Hematopoietic multipotent progenitor cell treated with erythropoietin and hydrocortisone succinate and interleukin-3 and kit ligand, for 8 days (in vitro differentiated cells): ENCODE measurements around the gene MAST2.
"Not testable (repeated sequence)": the region's sequence is repeated elsewhere in the genome, so short reads cannot be mapped to it uniquely, and the experiment has no call there.

ENCODE experiments used
- DNase-seq: peaks from one replicate; pipeline ENCODE4 v3.0.0-alpha.2; 2015

Gene MAST2

GRCh38 chr1:46030876-46031660 is 227.7 kb downstream of the MAST2 start:
- no peak for DNase-seq

DNA sequence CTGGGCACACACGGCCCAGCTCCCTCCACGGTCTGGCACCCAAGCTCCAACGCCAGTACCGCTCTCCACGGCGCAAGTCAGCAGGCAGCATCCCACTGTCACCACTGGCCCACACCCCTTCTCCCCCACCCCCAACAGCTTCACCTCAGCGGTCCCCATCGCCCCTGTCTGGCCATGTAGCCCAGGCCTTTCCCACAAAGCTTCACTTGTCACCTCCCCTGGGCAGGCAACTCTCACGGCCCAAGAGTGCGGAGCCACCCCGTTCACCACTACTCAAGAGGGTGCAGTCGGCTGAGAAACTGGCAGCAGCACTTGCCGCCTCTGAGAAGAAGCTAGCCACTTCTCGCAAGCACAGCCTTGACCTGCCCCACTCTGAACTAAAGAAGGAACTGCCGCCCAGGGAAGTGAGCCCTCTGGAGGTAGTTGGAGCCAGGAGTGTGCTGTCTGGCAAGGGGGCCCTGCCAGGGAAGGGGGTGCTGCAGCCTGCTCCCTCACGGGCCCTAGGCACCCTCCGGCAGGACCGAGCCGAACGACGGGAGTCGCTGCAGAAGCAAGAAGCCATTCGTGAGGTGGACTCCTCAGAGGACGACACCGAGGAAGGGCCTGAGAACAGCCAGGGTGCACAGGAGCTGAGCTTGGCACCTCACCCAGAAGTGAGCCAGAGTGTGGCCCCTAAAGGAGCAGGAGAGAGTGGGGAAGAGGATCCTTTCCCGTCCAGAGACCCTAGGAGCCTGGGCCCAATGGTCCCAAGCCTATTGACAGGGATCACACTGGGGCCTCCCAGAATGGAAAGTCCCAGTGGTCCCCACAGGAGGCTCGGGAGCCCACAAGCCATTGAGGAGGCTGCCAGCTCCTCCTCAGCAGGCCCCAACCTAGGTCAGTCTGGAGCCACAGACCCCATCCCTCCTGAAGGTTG is 231.4 kb downstream of the MAST2 start:
- no peak for DNase-seq

GRCh38 chr1:46036894-46037839 is 233.8 kb downstream of the MAST2 start:
- peak; percentile 80 for DNase-seq

DNA sequence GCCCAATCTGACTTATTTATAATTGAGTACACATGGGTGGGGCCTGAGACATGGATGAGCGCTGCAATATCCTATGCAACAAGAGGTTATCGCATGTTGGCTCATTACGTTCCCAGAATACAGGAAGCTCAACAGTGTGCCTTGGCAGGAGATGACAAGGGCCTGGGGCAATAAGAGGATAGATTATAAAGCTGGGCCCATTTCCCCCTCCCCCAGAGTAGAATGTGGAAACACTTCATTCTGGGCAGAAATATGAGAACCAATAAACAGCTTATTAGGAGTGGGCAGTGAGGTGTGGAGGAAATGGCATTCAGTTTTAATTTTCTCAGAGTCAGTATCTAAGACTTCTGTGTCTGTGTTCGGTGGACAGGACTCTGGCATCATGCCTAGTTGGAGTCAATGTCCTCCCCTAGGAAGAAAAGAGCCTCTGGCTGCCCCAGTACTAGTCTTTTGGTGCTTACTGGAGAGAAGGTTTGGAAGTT is 236.2 kb downstream of the MAST2 start:
- no peak for DNase-seq

DNA sequence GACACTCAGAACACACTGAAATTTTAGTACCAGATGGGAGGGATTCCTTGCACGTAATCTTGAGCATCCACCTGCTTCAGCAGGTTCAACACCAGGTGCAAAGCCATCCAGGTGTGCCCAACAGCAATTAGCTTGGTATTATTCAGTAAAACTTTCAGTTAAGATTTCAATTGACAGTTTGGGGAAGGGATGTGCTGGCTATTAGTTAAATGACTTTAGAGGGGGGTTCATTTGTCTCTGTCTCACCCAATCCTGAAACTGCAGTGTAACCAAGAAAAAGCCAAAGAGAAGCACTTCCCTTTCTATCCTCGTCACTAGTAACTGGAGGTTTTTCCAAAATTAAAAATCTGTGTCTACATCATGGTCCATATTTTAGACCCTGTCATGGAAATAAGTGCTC is 238.1 kb downstream of the MAST2 start:
- DNase-seq, result no peak

- DNase-seq, result no peak
These were observed 238.6 kb downstream of the MAST2 start for GRCh38 chr1:46041974-46042373.

DNA sequence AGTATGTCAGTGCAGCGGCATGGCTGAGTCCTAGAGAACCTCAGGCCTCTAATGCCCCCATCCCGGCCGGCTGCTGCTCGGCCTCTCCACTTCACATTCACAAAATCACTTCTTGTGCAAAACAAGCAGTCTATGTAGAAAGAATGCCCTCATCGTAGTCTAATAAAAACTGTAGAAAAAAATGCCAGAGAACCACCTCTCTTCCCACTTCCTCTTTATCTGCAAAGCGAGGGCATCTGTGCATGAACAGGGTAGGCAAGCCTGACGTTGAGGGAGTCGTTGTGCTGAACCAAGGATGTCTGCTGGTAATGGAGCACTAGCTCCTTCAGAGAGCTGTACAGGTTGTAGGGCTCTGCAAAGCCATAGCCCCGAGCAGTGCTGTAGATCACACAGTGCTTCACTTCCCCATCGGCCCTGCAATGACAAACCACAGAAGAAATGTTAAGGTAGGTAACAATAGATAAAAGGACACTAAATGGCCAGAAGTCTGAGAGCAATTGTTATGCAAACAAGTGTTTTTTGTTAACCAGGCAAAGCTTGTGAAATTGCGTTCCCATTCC is 240.1 kb downstream of the MAST2 start:
- DNase-seq, result peak; percentile 10

GRCh38 chr1:46044116-46044515 is 240.7 kb downstream of the MAST2 start:
- DNase-seq, result no peak

GRCh38 chr1:46053734-46054133 is 250.3 kb downstream of the MAST2 start:
- peak; percentile 53 for DNase-seq

GRCh38 chr1:46056325-46056724 is 252.9 kb downstream of the MAST2 start:
- DNase-seq, result no peak

DNA sequence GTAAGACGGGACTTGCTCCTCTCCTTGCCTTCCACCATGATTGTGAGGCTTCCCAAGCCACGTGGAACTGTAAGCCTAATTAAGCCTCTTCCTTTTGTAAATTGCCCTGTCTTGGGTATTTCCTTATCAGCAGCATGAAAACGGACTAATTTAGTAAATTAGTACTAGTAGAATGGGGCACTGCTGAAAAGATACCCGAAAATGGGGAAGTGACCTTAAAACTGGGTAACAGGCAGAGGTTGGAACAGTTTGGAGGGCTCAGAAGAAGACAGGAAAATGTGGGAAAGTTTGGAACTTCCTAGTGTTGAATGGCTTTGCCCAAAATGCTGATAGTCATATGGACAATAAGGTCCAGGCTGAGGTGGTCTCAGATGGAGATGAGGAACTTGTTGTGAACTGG is 253.8 kb downstream of the MAST2 start:
- DNase-seq, result not testable (repeated sequence)

- DNase-seq, result no peak
These were observed 254.4 kb downstream of the MAST2 start for GRCh38 chr1:46057781-46058180.

DNA sequence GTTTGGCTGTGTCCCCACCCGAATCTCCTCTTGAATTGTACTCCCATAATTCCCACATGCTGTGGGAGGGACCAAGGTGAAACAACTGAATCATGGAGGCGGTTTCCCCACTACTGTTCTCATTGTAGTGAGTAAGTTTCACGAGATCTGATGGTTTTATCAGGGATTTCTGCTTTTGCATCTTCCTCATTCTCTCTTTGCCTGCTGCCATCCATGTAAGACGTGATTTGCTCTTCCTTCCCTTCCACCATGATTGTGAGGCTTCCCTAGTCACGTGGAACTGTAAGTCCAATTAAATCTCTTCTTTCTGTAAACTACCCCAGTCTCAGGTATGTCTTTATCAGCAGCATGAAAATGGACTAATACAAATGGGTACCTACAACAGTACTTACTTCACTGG is 255.5 kb downstream of the MAST2 start:
- no peak for DNase-seq

DNA sequence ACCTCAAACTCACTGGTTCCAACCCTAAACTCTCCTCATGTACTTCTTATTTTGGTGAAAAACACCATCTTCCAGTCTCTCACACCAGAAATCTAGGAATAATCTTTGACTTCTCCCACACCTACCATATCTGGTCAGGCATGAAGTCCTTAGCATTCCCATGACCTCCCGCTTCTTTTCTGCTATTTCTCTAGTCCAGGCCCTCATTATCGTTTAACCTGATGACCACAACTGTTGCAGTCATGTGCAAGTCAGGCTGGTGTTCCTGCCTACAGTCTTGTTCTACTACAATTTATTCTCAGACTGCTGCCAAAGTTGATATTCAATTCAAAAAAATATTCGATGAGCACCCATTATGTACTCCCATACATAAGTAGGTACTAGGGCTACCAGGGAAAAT is 257.7 kb downstream of the MAST2 start:
- DNase-seq, result no peak

DNA sequence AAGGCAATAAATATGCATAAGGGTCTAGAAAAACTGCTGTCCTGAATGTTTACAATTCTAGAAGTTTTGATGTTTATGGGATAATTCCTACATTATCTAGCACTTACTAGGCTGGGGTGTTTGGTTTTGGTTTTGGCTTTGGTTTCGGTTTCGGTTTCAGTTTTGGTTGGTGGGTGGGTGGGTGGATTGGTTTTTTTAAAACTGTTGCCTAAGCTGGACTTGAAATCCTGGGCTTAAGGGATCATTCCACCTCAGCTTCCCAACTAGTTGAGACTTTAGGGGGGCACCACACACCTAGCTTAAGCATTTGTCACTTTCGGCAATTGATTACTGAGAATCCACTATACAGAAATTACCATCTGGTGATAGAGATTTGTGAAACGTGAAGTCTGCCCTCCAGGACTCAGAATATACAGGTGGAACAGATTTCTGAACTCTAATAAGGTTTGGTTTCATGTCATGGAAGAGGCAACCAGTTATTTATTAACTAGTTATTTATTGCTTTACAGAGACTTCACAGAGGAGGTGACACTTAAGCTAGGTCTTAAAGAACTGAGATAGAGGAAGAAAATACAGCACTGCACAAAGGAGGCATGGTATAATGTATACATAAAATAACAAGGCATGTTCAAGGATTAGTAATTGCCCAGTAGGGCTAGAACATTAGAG is 259.4 kb downstream of the MAST2 start:
- no peak for DNase-seq

DNA sequence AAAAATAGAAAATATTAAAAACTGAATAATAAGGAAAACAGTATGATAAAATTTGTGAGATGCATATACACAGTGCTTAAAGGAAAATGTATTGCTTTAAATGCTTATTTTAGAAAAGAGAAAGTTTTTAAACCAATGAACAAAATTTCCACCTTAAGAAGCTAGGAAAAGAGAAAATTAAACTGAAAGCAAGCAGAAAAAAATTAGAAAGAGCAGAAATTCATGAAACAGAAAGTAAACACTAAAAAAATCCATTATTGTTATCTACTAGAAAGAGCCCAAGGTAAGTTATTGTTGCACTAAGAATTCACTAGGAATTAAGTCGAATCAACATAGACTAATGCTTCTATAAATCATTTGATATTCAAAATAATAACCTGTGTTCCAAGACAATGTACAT is 261.3 kb downstream of the MAST2 start:
- DNase-seq, result no peak

- peak; percentile 19 for DNase-seq
These were observed 262.0 kb downstream of the MAST2 start for GRCh38 chr1:46065405-46065804.

GRCh38 chr1:46067652-46068051 is 264.2 kb downstream of the MAST2 start:
- no peak for DNase-seq

- no peak for DNase-seq
These were observed 265.1 kb downstream of the MAST2 start for GRCh38 chr1:46068525-46068924.

GRCh38 chr1:46070164-46070814 is 266.9 kb downstream of the MAST2 start:
- no peak for DNase-seq

DNA sequence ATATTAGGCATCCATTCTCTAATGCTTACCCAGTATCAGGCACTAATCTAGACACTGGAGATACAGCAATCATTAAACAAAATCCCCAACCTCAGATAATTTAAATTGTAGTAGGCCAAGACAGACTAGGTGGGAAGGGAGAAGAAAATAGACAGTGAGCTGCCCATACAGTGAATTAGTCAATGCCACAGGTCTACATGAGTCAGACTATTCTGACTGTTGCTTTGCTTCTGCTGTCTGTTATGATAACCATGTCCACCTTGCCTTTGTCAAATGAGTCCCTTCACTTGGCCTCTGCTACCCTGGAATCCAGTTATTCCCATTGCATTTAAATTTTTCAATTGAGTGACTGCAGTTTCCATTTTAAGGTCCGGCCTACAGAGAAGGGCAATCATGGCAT is 269.6 kb downstream of the MAST2 start:
- no peak for DNase-seq
